ENCODE data around the gene SPEF2.

Gene SPEF2

GRCh38 chr5:35813521-35813920, 195.9 kb downstream of the SPEF2 start:
- no peak for DNase-seq (ENCODE audit: low read depth)

GRCh38 chr5:35815089-35815936, 197.7 kb downstream of the SPEF2 start:
- no peak for DNase-seq (ENCODE audit: low read depth)
- TF ChIP-seq CTCF (conservative IDR thresholded peaks at IDR 0.05; ENCODE audit: low read length), result peak; percentile 9; the same call in 1 of the 2 replicates
- no peak overlapping the region for H3K4me3 ChIP-seq (ENCODE audit: low read length)

More at GRCh38 chr5:35813521-35813920, 195.9 kb downstream of the SPEF2 start:
- no peak overlapping the region for H3K4me3 ChIP-seq (ENCODE audit: low read length)
- no peak for TF ChIP-seq CTCF (conservative IDR thresholded peaks at IDR 0.05; ENCODE audit: low read length)

GRCh38 chr5:35816881-35817521, 199.3 kb downstream of the SPEF2 start:
- no peak for TF ChIP-seq CTCF (conservative IDR thresholded peaks at IDR 0.05; ENCODE audit: low read length)
- no peak for DNase-seq (ENCODE audit: low read depth)
- H3K4me3 ChIP-seq (ENCODE audit: low read length), result no peak overlapping the region

GRCh38 chr5:35819026-35819425, 201.4 kb downstream of the SPEF2 start:
- DNase-seq (ENCODE audit: low read depth), result no peak
- H3K4me3 ChIP-seq (ENCODE audit: low read length), result no peak overlapping the region
- TF ChIP-seq CTCF (conservative IDR thresholded peaks at IDR 0.05; ENCODE audit: low read length), result no peak

GRCh38 chr5:35819668-35820067, 202.0 kb downstream of the SPEF2 start:
- no peak for DNase-seq (ENCODE audit: low read depth)

GRCh38 chr5:35820735-35821134, 203.1 kb downstream of the SPEF2 start:
- H3K4me3 ChIP-seq (ENCODE audit: low read length), result no peak overlapping the region
- TF ChIP-seq CTCF (conservative IDR thresholded peaks at IDR 0.05; ENCODE audit: low read length), result no peak
- no peak for DNase-seq (ENCODE audit: low read depth)

More at GRCh38 chr5:35819668-35820067, 202.0 kb downstream of the SPEF2 start:
- TF ChIP-seq CTCF (conservative IDR thresholded peaks at IDR 0.05; ENCODE audit: low read length), result no peak
- H3K4me3 ChIP-seq (ENCODE audit: low read length), result no peak overlapping the region

GRCh38 chr5:35821513-35821912, 203.8 kb downstream of the SPEF2 start:
- no peak overlapping the region for H3K4me3 ChIP-seq (ENCODE audit: low read length)
- no peak for TF ChIP-seq CTCF (conservative IDR thresholded peaks at IDR 0.05; ENCODE audit: low read length)
- no peak for DNase-seq (ENCODE audit: low read depth)
